Osteocyte (in vitro differentiated cells): ENCODE results near the gene KRR1. TPM values are rescaled to one million over a fixed set of nuclear protein-coding genes. Genes with fewer than 3 reads are reported as not detected.
"Not testable (repeated sequence)": the region's sequence is repeated elsewhere in the genome, so short reads cannot be mapped to it uniquely, and the experiment has no call there.

ENCODE experiments used
- DNase-seq: peaks from one replicate; pipeline ENCODE4 v3.0.0; 2021; ENCODE audit warnings: mixed read lengths; ENCODE audit not compliant: unreplicated experiment; ENCODE audit errors: extremely low spot score
- H3K27ac Mint-ChIP-seq: one replicate; pipeline ENCODE4 v1.8.0; 2021; ENCODE audit warnings: mild to moderate bottlenecking, mixed read lengths; ENCODE audit not compliant: unreplicated experiment
- H3K27me3 Mint-ChIP-seq: one replicate; pipeline ENCODE4 v1.8.0; 2021; ENCODE audit warnings: mixed read lengths; ENCODE audit not compliant: unreplicated experiment
- H3K36me3 Mint-ChIP-seq: one replicate; pipeline ENCODE4 v1.8.0; 2021; ENCODE audit warnings: mixed read lengths; ENCODE audit not compliant: unreplicated experiment
- H3K4me1 Mint-ChIP-seq: one replicate; pipeline ENCODE4 v1.8.0; 2021; ENCODE audit warnings: mixed read lengths; ENCODE audit not compliant: unreplicated experiment
- H3K4me3 Mint-ChIP-seq: one replicate; pipeline ENCODE4 v1.8.0; 2021; ENCODE audit warnings: mild to moderate bottlenecking, moderate library complexity, mixed read lengths; ENCODE audit not compliant: unreplicated experiment
- H3K9me3 Mint-ChIP-seq: one replicate; pipeline ENCODE4 v1.8.0; 2021; ENCODE audit warnings: mixed read lengths; ENCODE audit not compliant: unreplicated experiment
- CTCF ChIP-seq: fragments of 200-600 bp; sonication (generic); IDR thresholded peaks from 2 replicates; pipeline ENCODE4 v1.5.0; 2021; ENCODE audit warnings: antibody characterized with exemption, mild to moderate bottlenecking, moderate library complexity
- total RNA-seq: library from RNA; stranded (reverse); gene quantifications from 2 replicates; pipeline ENCODE4 v1.2.1, GENCODE V29; 2021

Gene KRR1
- total RNA-seq, 1 donor from 2014 or later = 52.0 TPM

GRCh38 chr12:75443709-75444108 lies 67.7 kb downstream of the KRR1 start:
- peaks cover 20% of the 10 kb centered on the region for H3K4me1 Mint-ChIP-seq
- peaks cover 9% of the 10 kb centered on the region for H3K9me3 Mint-ChIP-seq
- H3K27ac Mint-ChIP-seq = no peak overlapping the region
- TF ChIP-seq CTCF = no peak
- no peaks in the 10 kb centered on the region for H3K36me3 Mint-ChIP-seq
- no peaks in the 10 kb centered on the region for H3K27me3 Mint-ChIP-seq
- DNase-seq = no peak
- H3K4me3 Mint-ChIP-seq = no peak overlapping the region

GRCh38 chr12:75442454-75442853 lies 69.0 kb downstream of the KRR1 start:
- not testable (repeated sequence) for H3K36me3 Mint-ChIP-seq, H3K9me3 Mint-ChIP-seq, H3K27ac Mint-ChIP-seq, H3K27me3 Mint-ChIP-seq, DNase-seq, H3K4me3 Mint-ChIP-seq
- H3K4me1 Mint-ChIP-seq = peaks cover 17% of the 10 kb centered on the region

GRCh38 chr12:75441687-75442449 lies 69.5 kb downstream of the KRR1 start:
- not testable (repeated sequence) for H3K36me3 Mint-ChIP-seq, H3K27ac Mint-ChIP-seq, H3K4me3 Mint-ChIP-seq, DNase-seq, H3K27me3 Mint-ChIP-seq
- H3K9me3 Mint-ChIP-seq = peaks cover 12% of the 10 kb centered on the region
- peaks cover 11% of the 10 kb centered on the region for H3K4me1 Mint-ChIP-seq

Other genes starting within 250 kb of the KRR1 start
- 4.0 and 5.3 TPM in 2 replicates for gene CAPS2, start 181.3 kb downstream of the KRR1 start, total RNA-seq
- gene GLIPR1L1, start 176.9 kb downstream of the KRR1 start, total RNA-seq = not detected in 2 replicates
- gene GLIPR1L2, start 120.5 kb downstream of the KRR1 start, total RNA-seq = 0.78 and 1.2 TPM in 2 replicates
- 37.8 and 38.9 TPM in 2 replicates for gene GLIPR1, start 30.9 kb downstream of the KRR1 start, total RNA-seq